GM12872 (cell line): ENCODE results near the gene NACC2.

Experiments used
- CTCF ChIP-seq: IDR thresholded peaks from 3 replicates; pipeline ENCODE4 v1.5.1; 2011; ENCODE audit warnings: low read depth, mild to moderate bottlenecking, low read length, moderate library complexity; ENCODE audit not compliant: insufficient read depth

The NACC2 gene

GRCh38 chr9:135978642-135979546 is 116.2 kb downstream of the NACC2 start:
- no peak for TF ChIP-seq CTCF

GRCh38 chr9:135976944-135977343 is 118.1 kb downstream of the NACC2 start:
- no peak for TF ChIP-seq CTCF

GRCh38 chr9:135976531-135976930 is 118.6 kb downstream of the NACC2 start:
- no peak for TF ChIP-seq CTCF

- TF ChIP-seq CTCF = no peak
These were observed 119.3 kb downstream of the NACC2 start for GRCh38 chr9:135975834-135976233.

- 0 out of 3 replicates have a peak, but pooled peaks have one; percentile 10 for TF ChIP-seq CTCF
These were observed 120.9 kb downstream of the NACC2 start for GRCh38 chr9:135974220-135974573.

- TF ChIP-seq CTCF = no peak
These were observed 121.5 kb downstream of the NACC2 start for GRCh38 chr9:135973277-135974219.

- no peak for TF ChIP-seq CTCF
These were observed 123.2 kb downstream of the NACC2 start for GRCh38 chr9:135971892-135972291.
